ENCODE data around the gene VWA8. TPM values are rescaled to one million over a fixed set of nuclear protein-coding genes. Genes with fewer than 3 reads are reported as not detected.

The VWA8 gene
- total RNA-seq, 4 donors from 2014 or later = 27.7 to 47.7 (median 39.5) TPM

- H3K4me1 ChIP-seq = no peaks in the 10 kb centered on the region
- H3K4me3 ChIP-seq = no peak overlapping the region
- H3K36me3 ChIP-seq = no peaks in the 10 kb centered on the region
- DNase-seq = no peak
- no peaks in the 10 kb centered on the region for H3K27me3 ChIP-seq
- no peak overlapping the region for H3K27ac ChIP-seq
- H3K9me3 ChIP-seq = no peaks in the 10 kb centered on the region
- TF ChIP-seq POLR2A (IDR thresholded peaks at IDR 0.05) = no peak
- TF ChIP-seq, protein P1, sequence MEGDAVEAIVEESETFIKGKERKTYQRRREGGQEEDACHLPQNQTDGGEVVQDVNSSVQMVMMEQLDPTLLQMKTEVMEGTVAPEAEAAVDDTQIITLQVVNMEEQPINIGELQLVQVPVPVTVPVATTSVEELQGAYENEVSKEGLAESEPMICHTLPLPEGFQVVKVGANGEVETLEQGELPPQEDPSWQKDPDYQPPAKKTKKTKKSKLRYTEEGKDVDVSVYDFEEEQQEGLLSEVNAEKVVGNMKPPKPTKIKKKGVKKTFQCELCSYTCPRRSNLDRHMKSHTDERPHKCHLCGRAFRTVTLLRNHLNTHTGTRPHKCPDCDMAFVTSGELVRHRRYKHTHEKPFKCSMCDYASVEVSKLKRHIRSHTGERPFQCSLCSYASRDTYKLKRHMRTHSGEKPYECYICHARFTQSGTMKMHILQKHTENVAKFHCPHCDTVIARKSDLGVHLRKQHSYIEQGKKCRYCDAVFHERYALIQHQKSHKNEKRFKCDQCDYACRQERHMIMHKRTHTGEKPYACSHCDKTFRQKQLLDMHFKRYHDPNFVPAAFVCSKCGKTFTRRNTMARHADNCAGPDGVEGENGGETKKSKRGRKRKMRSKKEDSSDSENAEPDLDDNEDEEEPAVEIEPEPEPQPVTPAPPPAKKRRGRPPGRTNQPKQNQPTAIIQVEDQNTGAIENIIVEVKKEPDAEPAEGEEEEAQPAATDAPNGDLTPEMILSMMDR (IDR thresholded peaks at IDR 0.05) = no peak
Measured at GRCh38 chr13:41678249-41678648, 282.7 kb downstream of the VWA8 start.

DNA sequence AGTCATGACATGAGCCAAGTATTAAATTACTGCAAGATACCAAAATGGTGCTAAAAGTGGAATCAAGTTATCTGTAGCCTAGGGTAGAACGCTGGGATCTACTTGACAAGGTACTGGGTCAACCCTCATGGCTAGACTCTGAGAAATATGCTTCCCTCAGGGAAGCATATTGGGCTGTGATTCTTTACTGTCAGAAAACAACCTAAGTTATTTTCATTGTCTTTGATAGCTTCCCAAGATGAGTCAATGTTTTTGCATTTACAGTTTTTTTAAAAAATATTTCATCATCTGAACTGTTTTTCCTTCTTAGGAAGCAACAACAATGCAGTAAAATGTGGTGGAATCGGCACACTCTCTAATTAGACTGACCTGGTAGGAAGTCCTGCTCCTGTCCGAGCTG, 285.6 kb downstream of the VWA8 start:
- Histone ChIP-seq H3K27me3 (no peaks in the 10 kb centered on the region), H3K4me3 (no peak overlapping the region), H3K4me1 (no peaks in the 10 kb centered on the region), H3K9me3 (no peaks in the 10 kb centered on the region), H3K36me3 (no peaks in the 10 kb centered on the region), H3K27ac (no peak overlapping the region)
- no peak for TF ChIP-seq POLR2A (IDR thresholded peaks at IDR 0.05)
- TF ChIP-seq, protein P1 (IDR thresholded peaks at IDR 0.05) = no peak
- DNase-seq = no peak

- Histone ChIP-seq H3K9me3 (no peaks in the 10 kb centered on the region), H3K36me3 (no peaks in the 10 kb centered on the region), H3K4me3 (no peak overlapping the region), H3K27ac (no peak overlapping the region), H3K4me1 (no peaks in the 10 kb centered on the region), H3K27me3 (no peaks in the 10 kb centered on the region)
- DNase-seq = no peak
- TF ChIP-seq, protein P1 (IDR thresholded peaks at IDR 0.05) = no peak
- no peak for TF ChIP-seq POLR2A (IDR thresholded peaks at IDR 0.05)
Measured at GRCh38 chr13:41674246-41674645, 286.7 kb downstream of the VWA8 start.

DNA sequence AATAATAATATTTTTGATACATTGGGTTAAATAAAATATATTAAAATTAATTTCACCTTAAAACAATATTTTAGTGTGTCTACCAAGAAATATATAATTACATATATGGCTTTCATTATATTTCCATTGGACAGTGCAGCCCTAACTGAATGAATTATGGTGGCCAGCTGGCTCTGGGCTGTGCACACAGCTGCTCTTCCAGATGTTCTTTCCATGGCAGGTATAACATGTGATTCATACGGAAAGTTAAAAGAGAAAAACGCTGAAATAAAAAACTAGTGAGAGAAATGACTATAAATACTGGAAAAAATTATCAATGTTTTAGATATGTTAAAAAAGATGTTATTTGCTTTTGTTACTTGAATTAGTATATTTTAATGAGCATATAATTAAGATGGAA, 287.3 kb downstream of the VWA8 start:
- no peak overlapping the region for H3K4me3 ChIP-seq
- H3K9me3 ChIP-seq = no peaks in the 10 kb centered on the region
- DNase-seq = no peak
- H3K4me1 ChIP-seq = no peaks in the 10 kb centered on the region
- TF ChIP-seq, protein P1 (IDR thresholded peaks at IDR 0.05) = no peak
- no peak for TF ChIP-seq POLR2A (IDR thresholded peaks at IDR 0.05)
- no peak overlapping the region for H3K27ac ChIP-seq
- H3K36me3 ChIP-seq = no peaks in the 10 kb centered on the region
- no peaks in the 10 kb centered on the region for H3K27me3 ChIP-seq

- Histone ChIP-seq H3K27ac (no peak overlapping the region), H3K36me3 (no peaks in the 10 kb centered on the region), H3K4me3 (no peak overlapping the region), H3K4me1 (no peaks in the 10 kb centered on the region), H3K9me3 (no peaks in the 10 kb centered on the region), H3K27me3 (no peaks in the 10 kb centered on the region)
- TF ChIP-seq, protein P1 (IDR thresholded peaks at IDR 0.05) = no peak
- TF ChIP-seq POLR2A (IDR thresholded peaks at IDR 0.05) = no peak
- DNase-seq = no peak
Measured at GRCh38 chr13:41670873-41671443, 290.0 kb downstream of the VWA8 start.
